ENCODE results near the gene ACHE.

DNA sequence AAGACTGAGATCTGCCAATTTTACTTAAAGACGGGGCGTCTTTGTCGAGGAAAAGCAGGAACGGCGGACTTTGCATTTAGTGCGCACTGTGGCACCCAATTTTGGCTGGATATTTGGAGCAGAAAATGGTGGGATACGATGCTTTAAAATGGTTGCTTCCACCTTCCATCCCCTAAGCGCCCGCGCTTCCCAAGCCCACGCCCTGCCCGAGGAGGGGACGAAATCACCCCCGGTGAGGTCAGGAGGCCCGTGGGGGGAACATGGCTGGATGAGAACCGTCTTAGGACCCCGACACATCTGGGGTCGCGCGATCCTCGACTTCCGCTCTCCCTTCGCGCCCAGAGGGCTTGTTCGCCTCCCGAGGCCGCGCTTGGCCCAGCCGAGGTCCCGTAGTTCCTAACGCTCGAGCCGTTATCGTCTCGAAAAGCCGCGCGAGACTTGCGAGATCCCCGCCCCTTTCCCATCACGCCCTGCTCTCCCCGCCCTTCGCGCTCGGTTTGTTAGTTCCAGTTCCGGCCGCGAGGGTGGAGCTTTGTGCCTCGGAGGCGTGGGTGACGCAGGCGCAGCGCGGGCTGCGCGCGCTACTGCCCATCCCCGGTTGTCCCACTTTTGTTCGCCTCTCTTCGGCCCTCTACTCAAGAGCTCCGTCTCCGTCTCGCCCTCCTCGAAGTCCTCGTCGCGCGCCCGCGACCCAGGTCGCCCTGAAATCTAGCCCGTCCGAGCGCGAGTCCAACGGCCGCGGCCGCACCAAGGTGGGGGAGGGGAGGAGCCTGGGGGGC, 20.9 kb downstream of the ACHE start, which contains the start of gene SRRT:
- peak; percentile 70 for TF ChIP-seq POLR2A (IDR thresholded peaks at IDR 0.05)
- TF ChIP-seq, protein P1, sequence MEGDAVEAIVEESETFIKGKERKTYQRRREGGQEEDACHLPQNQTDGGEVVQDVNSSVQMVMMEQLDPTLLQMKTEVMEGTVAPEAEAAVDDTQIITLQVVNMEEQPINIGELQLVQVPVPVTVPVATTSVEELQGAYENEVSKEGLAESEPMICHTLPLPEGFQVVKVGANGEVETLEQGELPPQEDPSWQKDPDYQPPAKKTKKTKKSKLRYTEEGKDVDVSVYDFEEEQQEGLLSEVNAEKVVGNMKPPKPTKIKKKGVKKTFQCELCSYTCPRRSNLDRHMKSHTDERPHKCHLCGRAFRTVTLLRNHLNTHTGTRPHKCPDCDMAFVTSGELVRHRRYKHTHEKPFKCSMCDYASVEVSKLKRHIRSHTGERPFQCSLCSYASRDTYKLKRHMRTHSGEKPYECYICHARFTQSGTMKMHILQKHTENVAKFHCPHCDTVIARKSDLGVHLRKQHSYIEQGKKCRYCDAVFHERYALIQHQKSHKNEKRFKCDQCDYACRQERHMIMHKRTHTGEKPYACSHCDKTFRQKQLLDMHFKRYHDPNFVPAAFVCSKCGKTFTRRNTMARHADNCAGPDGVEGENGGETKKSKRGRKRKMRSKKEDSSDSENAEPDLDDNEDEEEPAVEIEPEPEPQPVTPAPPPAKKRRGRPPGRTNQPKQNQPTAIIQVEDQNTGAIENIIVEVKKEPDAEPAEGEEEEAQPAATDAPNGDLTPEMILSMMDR (IDR thresholded peaks at IDR 0.05), result peak; percentile 44 to 94 (median 75)

Data from testis (tissue), 2 donors.